Measurements from ENCODE around the gene IL4.
"Not testable (repeated sequence)": the region's sequence is repeated elsewhere in the genome, so short reads cannot be mapped to it uniquely, and the experiment has no call there.

The IL4 gene

GRCh38 chr5:132673939-132674630, at the start of gene IL4:
TSS of gene IL4 (plus strand) at chr5:132673989. CDS start at chr5:132674051, 62 bp downstream.
- DNase-seq: no peak

GRCh38 chr5:132627470-132627869, 46.3 kb upstream of the IL4 start:
- DNase-seq: no peak

GRCh38 chr5:132628814-132629213, 45.0 kb upstream of the IL4 start:
- DNase-seq: no peak

DNA sequence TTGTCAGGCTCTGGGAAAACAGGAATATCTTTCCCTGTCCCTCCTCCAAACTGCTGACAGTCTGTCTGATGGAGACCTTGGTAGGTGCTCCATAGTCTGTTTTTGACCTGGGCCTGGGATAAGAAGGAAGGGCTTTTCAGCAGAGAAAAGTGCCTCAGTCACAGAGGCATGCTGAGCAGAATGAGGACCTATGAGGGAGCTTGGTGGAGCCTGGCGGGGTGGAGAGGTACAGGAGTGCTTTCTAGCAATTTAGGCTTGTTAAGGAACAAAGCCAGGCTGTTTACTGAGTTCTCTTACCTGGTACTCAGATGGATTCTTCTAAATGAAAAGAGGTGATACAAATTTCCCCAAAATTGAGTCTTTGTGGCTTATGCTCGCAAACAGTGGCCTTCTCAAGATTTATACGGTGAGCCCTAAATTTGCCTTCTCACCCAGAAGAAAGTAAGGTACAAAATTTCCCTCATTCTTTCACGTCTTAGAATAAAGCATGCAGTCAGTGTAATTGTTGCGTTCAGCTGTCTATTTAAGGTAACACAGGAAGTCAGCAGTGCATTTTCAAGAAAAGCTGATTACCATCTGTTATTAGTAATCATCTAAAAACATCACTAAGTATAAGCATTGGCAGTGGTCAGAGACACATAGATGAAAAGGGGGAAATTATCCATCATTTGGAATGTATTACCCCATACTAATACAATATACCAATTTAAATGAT, 44.4 kb upstream of the IL4 start:
- no peak for DNase-seq

- DNase-seq: not testable (repeated sequence)
Observed at GRCh38 chr5:132633587-132633986, 40.2 kb upstream of the IL4 start.

GRCh38 chr5:132635873-132636272, 37.9 kb upstream of the IL4 start:
- no peak for DNase-seq

DNA sequence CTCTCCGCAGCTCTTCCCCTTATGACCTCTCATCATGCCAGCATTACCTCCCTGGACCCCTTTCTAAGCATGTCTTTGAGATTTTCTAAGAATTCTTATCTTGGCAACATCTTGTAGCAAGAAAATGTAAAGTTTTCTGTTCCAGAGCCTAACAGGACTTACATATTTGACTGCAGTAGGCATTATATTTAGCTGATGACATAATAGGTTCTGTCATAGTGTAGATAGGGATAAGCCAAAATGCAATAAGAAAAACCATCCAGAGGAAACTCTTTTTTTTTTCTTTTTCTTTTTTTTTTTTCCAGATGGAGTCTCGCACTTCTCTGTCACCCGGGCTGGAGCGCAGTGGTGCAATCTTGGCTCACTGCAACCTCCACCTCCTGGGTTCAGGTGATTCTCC, 36.5 kb upstream of the IL4 start:
- DNase-seq: no peak

DNA sequence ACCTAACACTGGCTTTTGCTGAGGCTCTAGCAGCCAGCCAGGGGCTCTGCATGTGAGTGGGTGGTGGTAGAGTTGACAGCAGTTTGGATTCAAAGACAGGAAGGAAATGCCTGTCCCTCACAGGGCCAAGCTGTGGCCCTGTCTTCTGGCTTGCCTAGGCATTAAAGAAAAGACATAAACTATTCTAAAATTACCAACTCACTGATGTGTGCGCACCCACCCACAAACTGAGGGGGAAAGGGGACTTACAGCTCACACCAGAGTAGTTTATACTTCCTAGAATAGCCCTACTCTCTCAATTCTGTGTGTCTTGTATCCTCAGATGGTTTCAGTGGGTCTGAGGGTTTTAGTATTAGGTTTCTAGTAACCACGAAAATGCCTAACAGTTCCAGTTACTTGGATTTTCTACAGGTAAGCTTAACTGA, 34.1 kb upstream of the IL4 start:
- no peak for DNase-seq

- no peak for DNase-seq
Observed at GRCh38 chr5:132640613-132641012, 33.2 kb upstream of the IL4 start.

DNA sequence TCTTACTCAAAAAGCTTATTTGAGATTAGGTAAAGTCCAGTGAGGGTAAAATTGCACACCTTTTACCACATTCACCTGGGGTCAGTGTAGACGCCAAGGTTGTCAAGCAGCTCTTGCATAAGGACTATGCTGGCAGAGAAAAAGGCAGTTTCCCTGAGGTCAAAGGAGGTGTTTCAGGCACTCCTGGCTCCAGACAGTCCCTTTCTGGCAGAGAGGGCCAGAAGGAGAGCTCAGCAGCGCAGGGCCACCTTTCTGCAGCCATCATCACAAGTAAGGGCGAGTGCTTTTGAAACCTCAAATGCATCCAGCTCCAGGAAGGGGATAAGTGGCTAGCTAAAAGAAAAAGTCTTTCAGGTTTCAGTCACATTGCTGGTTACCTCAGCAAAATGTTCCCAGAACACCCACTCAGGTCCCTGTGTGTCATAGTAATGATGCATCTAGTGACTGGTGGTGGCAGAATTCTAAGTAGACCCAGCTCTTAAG, 32.5 kb upstream of the IL4 start:
- DNase-seq: no peak

DNA sequence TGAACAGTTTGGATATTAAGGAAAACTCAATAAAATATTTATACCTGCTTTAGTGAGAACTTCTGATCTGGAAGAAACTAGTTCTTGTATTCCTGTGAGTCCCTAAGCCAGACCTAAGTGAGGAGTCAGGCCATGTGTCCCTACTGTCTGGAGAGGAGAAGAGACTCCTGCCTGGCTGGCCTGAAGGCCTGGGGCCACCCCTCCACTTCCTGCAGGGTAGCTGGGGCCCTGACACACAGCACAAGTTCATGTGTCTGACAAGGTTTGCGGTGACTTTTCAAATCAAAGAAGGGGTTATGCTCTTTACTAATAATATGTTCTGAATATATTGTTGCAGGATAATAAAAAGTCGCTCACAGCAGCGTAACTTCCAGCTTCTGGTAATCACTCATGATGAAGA, 31.9 kb upstream of the IL4 start:
- no peak for DNase-seq

- no peak for DNase-seq
Observed at GRCh38 chr5:132644177-132644576, 29.6 kb upstream of the IL4 start.

GRCh38 chr5:132646583-132647266, 27.1 kb upstream of the IL4 start:
- DNase-seq: no peak

- DNase-seq: no peak
Observed at GRCh38 chr5:132647473-132647872, 26.3 kb upstream of the IL4 start.

- no peak for DNase-seq
Observed at GRCh38 chr5:132648355-132648754, 25.4 kb upstream of the IL4 start.

- no peak for DNase-seq
Observed at GRCh38 chr5:132651838-132652469, 21.8 kb upstream of the IL4 start.

- no peak for DNase-seq
Observed at GRCh38 chr5:132653716-132654115, 20.1 kb upstream of the IL4 start.

DNA sequence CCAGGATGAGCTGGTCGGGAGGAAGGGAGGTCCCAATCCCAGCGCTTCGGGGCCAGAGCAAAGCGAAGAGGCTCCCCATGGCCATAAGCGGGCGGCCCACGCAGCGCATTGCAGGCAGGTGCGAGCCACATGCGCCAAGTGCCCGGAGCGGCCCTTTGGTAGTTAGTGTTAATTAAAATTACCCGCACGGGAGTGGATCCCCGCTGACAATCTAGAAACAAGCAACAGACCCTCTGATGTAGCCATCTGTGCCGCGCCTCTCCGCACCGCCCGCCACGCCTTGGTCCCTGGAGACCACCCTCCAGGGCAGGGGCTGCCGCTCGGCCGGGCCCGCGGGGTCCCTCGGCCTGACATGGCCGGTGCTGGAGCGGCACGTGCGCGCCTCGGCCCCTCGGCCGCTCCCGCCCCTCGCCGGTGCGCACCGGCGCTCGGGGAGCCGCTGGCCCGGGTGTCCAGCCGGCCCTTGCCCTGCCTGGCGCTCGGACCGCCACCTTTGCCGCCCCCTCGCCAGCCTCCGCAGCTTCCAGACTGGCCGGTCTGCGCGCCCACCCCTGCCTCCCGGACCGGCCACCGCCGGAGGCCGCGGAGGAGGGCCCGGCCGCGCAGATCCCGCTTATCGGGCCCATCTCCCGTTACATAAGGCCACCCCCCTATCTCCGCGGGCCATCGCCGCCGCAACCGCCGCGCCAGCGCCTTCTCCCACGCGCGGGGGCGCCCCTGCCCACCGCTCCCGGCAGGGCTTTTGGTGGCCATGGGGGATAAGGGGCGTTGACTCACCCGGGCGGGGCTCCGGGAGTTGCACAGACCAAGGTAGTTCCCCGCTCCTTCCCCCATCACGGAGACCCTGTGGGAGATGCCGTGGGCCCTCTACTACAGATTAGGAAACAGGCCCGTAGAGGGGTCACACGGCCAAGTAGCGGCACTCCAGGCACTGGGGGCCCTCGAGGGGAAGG, 17.7 kb upstream of the IL4 start:
- peak; percentile 82 for DNase-seq

GRCh38 chr5:132656774-132657355, 16.9 kb upstream of the IL4 start:
- DNase-seq: no peak

DNA sequence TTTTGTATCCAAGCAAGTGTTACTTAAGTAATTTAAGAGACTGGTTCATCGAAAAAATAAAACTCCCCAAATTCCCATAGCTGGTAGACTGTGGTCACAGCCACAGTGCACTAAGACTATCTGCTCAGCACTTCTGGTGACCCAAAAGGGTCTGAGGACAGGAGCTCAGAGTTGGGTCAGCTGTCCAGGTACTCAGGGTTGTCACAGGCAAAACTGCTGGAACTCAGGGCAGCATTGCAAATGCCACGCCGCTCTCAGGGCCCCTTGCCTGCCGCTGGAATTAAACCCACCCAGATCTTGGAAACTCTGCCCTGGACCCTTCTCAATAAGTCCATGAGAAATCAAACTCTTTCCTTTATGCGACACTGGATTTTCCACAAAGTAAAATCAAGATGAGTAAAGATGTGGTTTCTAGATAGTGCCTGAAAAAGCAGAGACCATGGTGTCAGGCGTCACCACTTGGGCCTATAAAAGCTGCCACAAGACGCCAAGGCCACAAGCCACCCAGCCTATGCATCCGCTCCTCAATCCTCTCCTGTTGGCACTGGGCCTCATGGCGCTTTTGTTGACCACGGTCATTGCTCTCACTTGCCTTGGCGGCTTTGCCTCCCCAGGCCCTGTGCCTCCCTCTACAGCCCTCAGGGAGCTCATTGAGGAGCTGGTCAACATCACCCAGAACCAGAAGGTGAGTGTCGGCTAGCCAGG, 16.0 kb upstream of the IL4 start, which contains the start of gene IL13:
TSS of gene IL13 (plus strand) at position 498 of the 705 bp plus-strand sequence. CDS start at position 512, 14 bp downstream.
- no peak for DNase-seq
